Epithelial cell of esophagus (primary cell): ENCODE measurements around the gene CNOT6L.

Experiments
- DNase-seq: peaks from one replicate; pipeline ENCODE4 v3.0.0; 2010; ENCODE audit warnings: low read depth
- H3K4me3 ChIP-seq: 2 replicates; pipeline ENCODE4 v1.5.1; 2011; ENCODE audit warnings: mild to moderate bottlenecking, low read length, control low read depth
- TF ChIP-seq, protein P1 (sequence below): IDR thresholded peaks from 2 replicates; pipeline ENCODE4 v1.5.1; 2011; ENCODE audit warnings: low read depth, mild to moderate bottlenecking, low read length, control low read depth, inconsistent platforms; ENCODE audit not compliant: insufficient read depth; ENCODE audit errors: missing control alignments

The CNOT6L gene

DNA sequence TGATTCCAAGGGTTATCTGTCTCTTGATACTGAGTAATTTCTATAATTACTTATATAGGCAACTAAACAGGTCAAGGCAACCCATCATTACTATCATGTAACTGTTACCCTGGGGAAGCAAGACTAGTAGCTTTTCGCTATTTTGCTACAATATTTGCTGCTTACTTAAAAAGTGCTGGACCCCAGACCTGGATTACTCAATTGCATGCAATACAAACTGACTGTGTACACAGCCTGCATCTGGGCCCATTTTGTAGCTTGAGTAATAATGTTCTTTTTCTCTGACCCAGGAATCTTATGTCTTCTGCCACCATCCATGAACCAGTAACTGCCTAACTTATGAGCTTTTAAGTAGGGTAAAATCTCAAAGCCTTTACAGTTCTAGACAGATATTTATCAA, 53.4 kb downstream of the CNOT6L start:
- TF ChIP-seq, protein P1, sequence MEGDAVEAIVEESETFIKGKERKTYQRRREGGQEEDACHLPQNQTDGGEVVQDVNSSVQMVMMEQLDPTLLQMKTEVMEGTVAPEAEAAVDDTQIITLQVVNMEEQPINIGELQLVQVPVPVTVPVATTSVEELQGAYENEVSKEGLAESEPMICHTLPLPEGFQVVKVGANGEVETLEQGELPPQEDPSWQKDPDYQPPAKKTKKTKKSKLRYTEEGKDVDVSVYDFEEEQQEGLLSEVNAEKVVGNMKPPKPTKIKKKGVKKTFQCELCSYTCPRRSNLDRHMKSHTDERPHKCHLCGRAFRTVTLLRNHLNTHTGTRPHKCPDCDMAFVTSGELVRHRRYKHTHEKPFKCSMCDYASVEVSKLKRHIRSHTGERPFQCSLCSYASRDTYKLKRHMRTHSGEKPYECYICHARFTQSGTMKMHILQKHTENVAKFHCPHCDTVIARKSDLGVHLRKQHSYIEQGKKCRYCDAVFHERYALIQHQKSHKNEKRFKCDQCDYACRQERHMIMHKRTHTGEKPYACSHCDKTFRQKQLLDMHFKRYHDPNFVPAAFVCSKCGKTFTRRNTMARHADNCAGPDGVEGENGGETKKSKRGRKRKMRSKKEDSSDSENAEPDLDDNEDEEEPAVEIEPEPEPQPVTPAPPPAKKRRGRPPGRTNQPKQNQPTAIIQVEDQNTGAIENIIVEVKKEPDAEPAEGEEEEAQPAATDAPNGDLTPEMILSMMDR: no peak
- no peak for DNase-seq
- H3K4me3 ChIP-seq: no peak overlapping the region

DNA sequence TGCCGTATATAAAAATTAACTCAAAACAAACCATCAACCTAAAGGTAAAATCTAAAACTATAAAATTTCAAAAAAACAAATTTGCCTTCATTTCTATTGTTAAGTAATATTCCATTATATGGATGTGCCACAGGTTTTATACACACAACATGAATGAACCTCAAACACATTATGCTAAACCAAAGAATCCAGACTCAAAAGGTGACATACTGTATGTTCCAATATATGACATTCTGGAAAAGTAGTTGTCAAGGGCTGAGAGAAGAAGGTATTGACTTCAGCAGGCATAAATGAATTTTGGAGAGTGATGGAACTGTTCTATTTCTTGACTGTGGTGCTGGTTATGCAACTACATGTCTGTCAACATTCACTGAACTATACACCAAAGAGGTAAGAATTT, 56.6 kb downstream of the CNOT6L start:
- TF ChIP-seq, protein P1: no peak
- H3K4me3 ChIP-seq: no peak overlapping the region
- no peak for DNase-seq

DNA sequence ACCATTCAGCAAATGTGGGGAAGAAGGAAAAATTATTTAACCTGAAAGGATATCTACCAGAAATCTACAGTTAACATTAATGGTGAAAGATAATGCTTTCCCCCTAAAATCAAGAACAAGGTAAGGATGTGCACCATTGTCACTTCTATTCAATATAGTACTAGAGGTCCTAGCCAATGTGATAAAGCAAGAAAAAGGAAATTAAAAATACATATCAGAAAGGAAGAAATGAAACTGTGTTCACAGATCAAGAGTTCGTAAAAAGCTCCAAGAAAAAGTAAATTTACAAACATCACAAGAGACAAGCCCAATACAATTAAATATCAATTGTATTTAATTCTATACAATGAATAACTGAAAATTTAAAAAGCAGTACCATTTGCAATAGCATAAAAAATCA, 57.6 kb downstream of the CNOT6L start:
- DNase-seq: no peak
- TF ChIP-seq, protein P1: no peak
- no peak overlapping the region for H3K4me3 ChIP-seq

DNA sequence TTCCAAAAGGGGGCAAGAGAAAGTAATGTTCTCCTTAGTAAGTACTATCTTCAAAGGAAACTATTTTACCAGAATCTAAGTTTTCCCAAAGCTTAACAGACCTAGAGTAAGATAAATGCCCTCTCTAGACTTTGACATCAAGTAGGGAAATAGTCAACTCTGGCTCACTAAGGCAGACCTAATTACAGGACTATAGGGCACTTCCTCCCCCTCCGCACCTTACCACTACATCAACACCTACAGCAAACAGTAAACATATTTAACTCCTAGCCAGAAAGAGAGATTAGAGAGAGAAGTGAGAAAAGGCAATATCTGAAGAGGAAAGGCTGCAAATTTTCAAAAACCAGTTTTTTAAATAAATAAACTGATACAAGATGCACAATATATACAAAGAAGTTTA, 60.4 kb downstream of the CNOT6L start:
- TF ChIP-seq, protein P1: no peak
- no peak for DNase-seq
- H3K4me3 ChIP-seq: no peak overlapping the region

DNA sequence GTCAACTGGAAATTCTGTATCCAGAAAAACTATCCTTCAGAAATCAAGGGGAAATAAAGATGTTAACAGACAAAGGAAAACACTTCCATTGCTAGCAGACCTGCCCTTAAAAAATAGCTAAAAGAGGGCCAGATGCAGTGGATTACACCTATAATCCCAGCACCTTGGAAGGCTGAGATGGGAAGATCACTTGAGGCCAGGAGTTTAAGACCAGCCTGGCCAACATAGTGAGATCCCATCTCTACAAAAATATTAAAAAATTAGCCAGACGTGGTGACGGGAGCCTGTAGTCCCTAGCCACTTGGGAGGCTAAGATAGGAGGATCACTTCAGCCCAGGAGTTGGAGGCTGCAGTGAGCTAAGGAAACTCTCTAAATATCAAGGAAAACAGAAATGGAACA, 67.4 kb downstream of the CNOT6L start:
- TF ChIP-seq, protein P1: no peak
- DNase-seq: no peak
- H3K4me3 ChIP-seq: no peak overlapping the region

DNA sequence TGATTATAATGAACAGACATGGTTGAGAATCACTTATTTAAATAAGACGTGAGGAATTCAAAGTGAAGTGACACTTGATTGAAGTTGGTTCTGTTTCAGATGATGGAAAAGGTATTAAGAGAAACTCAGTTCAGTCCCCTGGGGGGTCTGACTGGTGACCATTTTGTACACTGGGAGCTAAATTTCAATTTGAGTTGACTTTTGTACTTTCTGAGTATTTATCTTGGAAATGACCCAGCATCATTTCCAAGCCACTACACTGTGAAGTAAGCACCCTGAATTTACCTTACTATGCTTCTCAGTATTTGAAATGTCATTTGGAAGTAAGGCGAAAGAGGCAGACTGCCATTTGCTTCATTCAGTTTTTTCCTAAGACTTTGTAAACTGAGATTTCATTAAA, 73.4 kb downstream of the CNOT6L start:
- no peak for DNase-seq
- TF ChIP-seq, protein P1: no peak
- no peak overlapping the region for H3K4me3 ChIP-seq

DNA sequence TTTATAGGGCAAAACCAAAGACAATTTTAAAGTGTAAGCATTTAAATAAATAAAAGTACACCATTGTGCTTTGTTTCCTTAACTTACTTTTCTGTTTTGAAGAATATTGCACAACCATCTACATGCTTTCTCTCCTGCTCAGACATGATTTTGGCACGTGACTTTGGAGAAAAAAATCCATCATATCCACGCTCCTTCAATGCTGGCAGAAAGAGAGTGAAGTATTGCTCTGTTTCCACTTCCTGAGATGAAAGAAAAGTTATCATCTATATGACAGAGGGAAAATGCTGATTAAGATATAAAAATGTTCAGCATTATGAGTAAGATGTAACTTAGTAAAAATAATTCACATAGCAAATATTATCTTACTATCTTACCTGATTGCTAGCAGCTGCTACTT, 77.1 kb downstream of the CNOT6L start:
- DNase-seq: peak; percentile 64
- TF ChIP-seq, protein P1: no peak
- no peak overlapping the region for H3K4me3 ChIP-seq
